GM20000 (cell line): ENCODE results near the gene GALE.

ENCODE experiments used
- DNase-seq: peaks from one replicate; pipeline ENCODE4 v3.0.0; 2012; ENCODE audit warnings: low spot score
- CTCF ChIP-seq: IDR thresholded peaks from 2 replicates; pipeline ENCODE4 v1.5.1; 2012; ENCODE audit warnings: mild to moderate bottlenecking, control low read depth; ENCODE audit errors: extremely low read depth, missing control alignments

Gene GALE

GRCh38 chr1:23772854-23773242 is 27.7 kb downstream of the GALE start:
- TF ChIP-seq CTCF, result no peak
- no peak for DNase-seq

GRCh38 chr1:23772049-23772853 is 28.3 kb downstream of the GALE start:
- peak; percentile 98 for TF ChIP-seq CTCF
- peak; percentile 72 for DNase-seq

GRCh38 chr1:23768733-23769132 is 31.8 kb downstream of the GALE start:
- TF ChIP-seq CTCF, result no peak

GRCh38 chr1:23763041-23763577 is 37.4 kb downstream of the GALE start:
- DNase-seq, result no peak
- TF ChIP-seq CTCF, result no peak

More at GRCh38 chr1:23768733-23769132, 31.8 kb downstream of the GALE start:
- DNase-seq, result no peak

- TF ChIP-seq CTCF, result no peak
- DNase-seq, result no peak
Observed at GRCh38 chr1:23759277-23759676, 41.3 kb downstream of the GALE start.

- DNase-seq, result no peak
- TF ChIP-seq CTCF, result no peak
Observed at GRCh38 chr1:23757812-23758211, 42.7 kb downstream of the GALE start.

GRCh38 chr1:23756676-23757075 is 43.9 kb downstream of the GALE start:
- DNase-seq, result no peak
- no peak for TF ChIP-seq CTCF
